NCI-H748 treated with DMSO at 0.1 percent for 48 hours (cell line): ENCODE results near the gene ZNF865.

ENCODE experiments used
- DNase-seq: peaks from one replicate; lab custom pipeline; 2025; lab: John Stamatoyannopoulos, UW

Gene ZNF865

GRCh38 chr19:55644842-55645511 is 39.5 kb downstream of the ZNF865 start:
- no peak for DNase-seq

- DNase-seq: no peak
Measured at GRCh38 chr19:55645512-55645881, 40.0 kb downstream of the ZNF865 start.

- DNase-seq: no peak
Measured at GRCh38 chr19:55646889-55647731, 41.7 kb downstream of the ZNF865 start.

- DNase-seq: peak; percentile 33
Measured at GRCh38 chr19:55647732-55648584, 42.5 kb downstream of the ZNF865 start, which contains the start of gene CCDC106. CCDC106 (plus strand) TSS chr19:55648212; CDS start chr19:55649047, 835 bp downstream.

- no peak for DNase-seq
Measured at GRCh38 chr19:55648585-55649267, 43.3 kb downstream of the ZNF865 start.

- no peak for DNase-seq
Measured at GRCh38 chr19:55649268-55650125, 44.0 kb downstream of the ZNF865 start.

- DNase-seq: no peak
Measured at GRCh38 chr19:55650126-55650557, 44.7 kb downstream of the ZNF865 start.

GRCh38 chr19:55650602-55651230 is 45.3 kb downstream of the ZNF865 start:
- no peak for DNase-seq

- DNase-seq: no peak
Measured at GRCh38 chr19:55651236-55651635, 45.8 kb downstream of the ZNF865 start.

- no peak for DNase-seq
Measured at GRCh38 chr19:55652311-55653128, 47.1 kb downstream of the ZNF865 start.

- DNase-seq: peak; percentile 99
Measured at GRCh38 chr19:55653651-55654322, 48.3 kb downstream of the ZNF865 start.

- DNase-seq: peak; percentile 98
Measured at GRCh38 chr19:55654323-55654867, 48.9 kb downstream of the ZNF865 start.

- peak; percentile 62 for DNase-seq
Measured at GRCh38 chr19:55654868-55655647, 49.6 kb downstream of the ZNF865 start, which contains the start of gene U2AF2. U2AF2 (plus strand) TSS chr19:55655035; CDS start chr19:55655105, 70 bp downstream.

GRCh38 chr19:55655648-55656040 is 50.2 kb downstream of the ZNF865 start:
- DNase-seq: no peak

GRCh38 chr19:55656552-55656951 is 51.1 kb downstream of the ZNF865 start:
- DNase-seq: no peak

GRCh38 chr19:55656988-55657747 is 51.7 kb downstream of the ZNF865 start:
- DNase-seq: no peak
